OCI-LY1 (cell line): Measurements from ENCODE around the gene LYL1.

ENCODE experiments used
- H2AFZ ChIP-seq: fragments of 200-600 bp; sonication (generic), shearing (Covaris generic); 2 replicates; pipeline ENCODE4 v1.6.0; 2014; ENCODE audit warnings: antibody characterized with exemption, mild to moderate bottlenecking, low read length
- H3F3A ChIP-seq: fragments of 200-600 bp; sonication (generic), shearing (Covaris generic); 2 replicates; pipeline ENCODE4 v1.6.0; 2014; ENCODE audit warnings: mild to moderate bottlenecking, antibody characterized with exemption, low read length, moderate library complexity; ENCODE audit not compliant: insufficient read depth
- H3K27ac ChIP-seq: fragments of 200-600 bp; sonication (generic); 2 replicates; pipeline ENCODE4 v1.5.1; 2014; ENCODE audit warnings: low read length, mixed run types, mild to moderate bottlenecking, low read depth; ENCODE audit not compliant: poor library complexity, severe bottlenecking
- H3K27me3 ChIP-seq: fragments of 200-600 bp; sonication (generic); 2 replicates; pipeline ENCODE4 v1.6.0; 2014; ENCODE audit warnings: antibody characterized with exemption, mild to moderate bottlenecking, low read length, moderate library complexity; ENCODE audit not compliant: insufficient read depth
- H3K36me3 ChIP-seq: fragments of 200-600 bp; sonication (generic); 2 replicates; pipeline ENCODE4 v1.6.1; 2014; ENCODE audit warnings: mild to moderate bottlenecking, antibody characterized with exemption, low read length, moderate library complexity, mixed read lengths; ENCODE audit not compliant: insufficient read depth
- H3K4me1 ChIP-seq: fragments of 200-600 bp; sonication (generic); 2 replicates; pipeline ENCODE4 v1.5.1; 2014; ENCODE audit warnings: mild to moderate bottlenecking, low read length, moderate library complexity; ENCODE audit not compliant: insufficient read depth, severe bottlenecking
- H3K4me2 ChIP-seq: fragments of 200-600 bp; sonication (generic), shearing (Covaris generic); 2 replicates; pipeline ENCODE4 v1.6.1; 2014; ENCODE audit warnings: low read length
- H3K4me3 ChIP-seq: fragments of 200-600 bp; sonication (generic); 2 replicates; pipeline ENCODE4 v1.5.1; 2014; ENCODE audit warnings: low read length, low read depth, mild to moderate bottlenecking, mixed read lengths; ENCODE audit not compliant: poor library complexity, severe bottlenecking
- H3K79me2 ChIP-seq: fragments of 200-600 bp; shearing (Covaris generic); 2 replicates; pipeline ENCODE4 v1.6.1; 2016; ENCODE audit warnings: mixed run types, low read length, mixed read lengths; ENCODE audit not compliant: insufficient read depth
- H3K9ac ChIP-seq: fragments of 200-600 bp; sonication (generic), shearing (Covaris generic); 2 replicates; pipeline ENCODE4 v1.6.1; 2014; ENCODE audit warnings: mild to moderate bottlenecking, low read length, mixed read lengths
- H3K9me2 ChIP-seq: fragments of 200-600 bp; sonication (generic), shearing (Covaris generic); 2 replicates; pipeline ENCODE4 v1.6.1; 2014; ENCODE audit warnings: low read depth, mild to moderate bottlenecking, low read length, mixed read lengths
- H3K9me3 ChIP-seq: fragments of 200-600 bp; shearing (Covaris generic); 2 replicates; pipeline ENCODE4 v1.6.1; 2014; ENCODE audit warnings: low read length, mixed read lengths
- H4K20me1 ChIP-seq: fragments of 200-600 bp; sonication (generic), shearing (Covaris generic); 2 replicates; pipeline ENCODE4 v1.6.0; 2016; ENCODE audit warnings: mild to moderate bottlenecking, low read length; ENCODE audit not compliant: insufficient read depth
- EZH2 ChIP-seq: fragments of 200-600 bp; sonication (generic), shearing (Covaris generic); IDR thresholded peaks from 2 replicates; pipeline ENCODE4 v1.8.0; 2017; ENCODE audit warnings: borderline replicate concordance, mixed run types, mild to moderate bottlenecking, antibody characterized with exemption, low read length, moderate library complexity, mixed read lengths
- TF ChIP-seq, protein P1 (sequence below): fragments of 200-600 bp; sonication (generic), shearing (Covaris generic); IDR thresholded peaks from 2 replicates; pipeline ENCODE4 v1.5.1; 2017; ENCODE audit warnings: mild to moderate bottlenecking, antibody characterized with exemption, low read length, moderate library complexity, mixed read lengths

LYL1 gene

DNA sequence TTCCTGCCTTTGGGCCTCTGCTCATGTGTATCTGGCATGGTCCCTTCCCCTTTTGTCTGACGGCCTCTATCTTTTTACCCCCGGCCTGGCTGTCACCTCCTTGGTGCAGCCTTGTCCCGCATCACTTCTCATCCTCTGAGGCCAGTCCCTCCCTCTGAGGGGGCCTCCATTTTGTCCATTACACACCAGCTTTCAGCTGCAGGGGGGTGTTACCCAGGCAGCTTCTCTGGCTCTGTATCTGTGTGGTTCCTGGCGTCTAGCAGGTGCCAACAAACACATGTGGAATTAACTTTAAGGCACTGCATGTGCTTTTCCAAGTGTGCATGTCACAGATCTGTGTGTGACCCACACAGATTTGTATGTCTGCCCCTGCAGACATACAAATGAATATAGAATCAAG is 52.4 kb downstream of the LYL1 start:
- Histone ChIP-seq H3K4me1 (no peaks in the 10 kb centered on the region), H3K9me2 (no peaks in the 10 kb centered on the region), H3K4me2 (no peak overlapping the region), H3K4me3 (no peak overlapping the region), H3K79me2 (no peaks in the 10 kb centered on the region), H3F3A (no peaks in the 10 kb centered on the region), H3K9ac (no peak overlapping the region), H4K20me1 (no peaks in the 10 kb centered on the region), H3K27me3 (peaks cover 21% of the 10 kb centered on the region), H3K36me3 (no peaks in the 10 kb centered on the region), H2AFZ (no peak overlapping the region), H3K27ac (no peak overlapping the region), H3K9me3 (no peaks in the 10 kb centered on the region)
- TF ChIP-seq, protein P1, sequence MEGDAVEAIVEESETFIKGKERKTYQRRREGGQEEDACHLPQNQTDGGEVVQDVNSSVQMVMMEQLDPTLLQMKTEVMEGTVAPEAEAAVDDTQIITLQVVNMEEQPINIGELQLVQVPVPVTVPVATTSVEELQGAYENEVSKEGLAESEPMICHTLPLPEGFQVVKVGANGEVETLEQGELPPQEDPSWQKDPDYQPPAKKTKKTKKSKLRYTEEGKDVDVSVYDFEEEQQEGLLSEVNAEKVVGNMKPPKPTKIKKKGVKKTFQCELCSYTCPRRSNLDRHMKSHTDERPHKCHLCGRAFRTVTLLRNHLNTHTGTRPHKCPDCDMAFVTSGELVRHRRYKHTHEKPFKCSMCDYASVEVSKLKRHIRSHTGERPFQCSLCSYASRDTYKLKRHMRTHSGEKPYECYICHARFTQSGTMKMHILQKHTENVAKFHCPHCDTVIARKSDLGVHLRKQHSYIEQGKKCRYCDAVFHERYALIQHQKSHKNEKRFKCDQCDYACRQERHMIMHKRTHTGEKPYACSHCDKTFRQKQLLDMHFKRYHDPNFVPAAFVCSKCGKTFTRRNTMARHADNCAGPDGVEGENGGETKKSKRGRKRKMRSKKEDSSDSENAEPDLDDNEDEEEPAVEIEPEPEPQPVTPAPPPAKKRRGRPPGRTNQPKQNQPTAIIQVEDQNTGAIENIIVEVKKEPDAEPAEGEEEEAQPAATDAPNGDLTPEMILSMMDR: no peak
- no peak for TF ChIP-seq EZH2
